IPS DF 4.7 (cell line): Measurements from ENCODE around the gene OCIAD1.
A peak's percentile ranks its signal among the peaks of the same experiment; 100 is the strongest.
"Not testable (repeated sequence)": the region's sequence is repeated elsewhere in the genome, so short reads cannot be mapped to it uniquely, and the experiment has no call there.

Experiments used
- DNase-seq: peaks from one replicate; pipeline ENCODE4 v3.0.0-alpha.2; 2013; ENCODE audit warnings: low spot score; ENCODE audit errors: extremely low read depth

The OCIAD1 gene

GRCh38 chr4:48889750-48890149 is 58.9 kb downstream of the OCIAD1 start:
- DNase-seq: not testable (repeated sequence)

- no peak for DNase-seq
These were observed 60.2 kb downstream of the OCIAD1 start for GRCh38 chr4:48891028-48891619.

GRCh38 chr4:48896845-48897244 is 66.0 kb downstream of the OCIAD1 start:
- no peak for DNase-seq

GRCh38 chr4:48898733-48899431 is 68.0 kb downstream of the OCIAD1 start:
- no peak for DNase-seq

GRCh38 chr4:48899432-48899749 is 68.5 kb downstream of the OCIAD1 start:
- DNase-seq: no peak

GRCh38 chr4:48899950-48900349 is 69.1 kb downstream of the OCIAD1 start:
- no peak for DNase-seq

GRCh38 chr4:48901196-48901595 is 70.3 kb downstream of the OCIAD1 start:
- DNase-seq: no peak

GRCh38 chr4:48902266-48902665 is 71.4 kb downstream of the OCIAD1 start:
- no peak for DNase-seq

- DNase-seq: no peak
These were observed 73.2 kb downstream of the OCIAD1 start for GRCh38 chr4:48904101-48904500.

GRCh38 chr4:48904541-48905142 is 73.8 kb downstream of the OCIAD1 start:
- DNase-seq: no peak

- no peak for DNase-seq
These were observed 74.6 kb downstream of the OCIAD1 start for GRCh38 chr4:48905363-48906015.

- peak; percentile 44 for DNase-seq
These were observed 75.6 kb downstream of the OCIAD1 start, which contains the start of gene OCIAD2 for GRCh38 chr4:48906206-48907173. OCIAD2 (minus strand) TSS chr4:48906774; CDS start chr4:48904549, 2,225 bp downstream.

- DNase-seq: no peak
These were observed 77.0 kb downstream of the OCIAD1 start for GRCh38 chr4:48907706-48908477.

- no peak for DNase-seq
These were observed 77.8 kb downstream of the OCIAD1 start for GRCh38 chr4:48908687-48909086.

- no peak for DNase-seq
These were observed 78.8 kb downstream of the OCIAD1 start for GRCh38 chr4:48909697-48910096.

GRCh38 chr4:48910511-48910910 is 79.6 kb downstream of the OCIAD1 start:
- DNase-seq: no peak
